ENCODE results near the gene KIAA0753. TPM values are rescaled to one million over a fixed set of nuclear protein-coding genes. Genes with fewer than 3 reads are reported as not detected.
"Not testable (repeated sequence)": the region's sequence is repeated elsewhere in the genome, so short reads cannot be mapped to it uniquely, and the experiment has no call there.

The KIAA0753 gene
- total RNA-seq, 1 experiment from 2014 or later, result 18.3 TPM

DNA sequence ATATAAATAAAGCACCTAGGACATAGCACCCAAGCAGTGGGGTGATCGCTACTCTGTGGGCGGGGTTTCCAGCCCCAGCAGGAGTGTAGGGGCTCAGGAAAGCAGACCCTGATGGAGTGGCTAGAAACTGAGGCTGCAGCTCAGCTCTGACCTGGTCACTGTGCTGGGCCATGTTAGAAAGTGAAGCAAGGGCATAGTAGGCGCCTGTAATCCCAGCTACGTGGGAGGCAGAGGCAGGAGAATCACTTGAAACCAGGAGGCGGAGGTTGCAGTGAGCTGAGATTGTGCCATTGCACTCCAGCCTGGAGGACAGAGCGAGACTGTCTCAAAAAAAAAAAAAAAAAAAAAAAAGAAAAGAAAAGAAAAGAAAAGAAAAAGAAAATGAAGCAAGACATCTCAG, 67.0 kb downstream of the KIAA0753 start:
- H3K27ac ChIP-seq (ENCODE audit: low read depth, low read length); POLR2A ChIA-PET; CTCF ChIA-PET; H3K9ac ChIP-seq (ENCODE audit: low read length); RAD21 ChIA-PET (ENCODE audit: low non-redundant PET in 1 of 2, low total read pairs in 2 of 2, uncharacterized antibody in 2 of 2, unreplicated experiment in 2 of 2); H3K4me2 ChIP-seq (ENCODE audit: low read length); H3K79me2 ChIP-seq (ENCODE audit: insufficient read depth, low read length); H3K4me3 ChIP-seq (replicated peaks in 1 of 2; ENCODE audit: low read depth in 1 of 2, low read length in 2 of 2); H3K9me2 ChIP-seq (ENCODE audit: insufficient read depth); intact Hi-C loops (cut with micrococcal nuclease); H3K27me3 ChIP-seq (ENCODE audit: insufficient read depth, low read length); H2AFZ ChIP-seq (ENCODE audit: low read depth, low read length, poor library complexity, severe bottlenecking); H3K9me3 ChIP-seq (ENCODE audit: control insufficient read depth in 1 of 2, insufficient read depth in 1 of 2, low read depth in 1 of 2, low read length in 2 of 2); H3K36me3 ChIP-seq (ENCODE audit: control insufficient read depth in 1 of 2, insufficient read depth in 2 of 2, low read length in 2 of 2); DNase-seq (ENCODE audit: low read depth, low spot score); ATAC-seq; H4K20me1 ChIP-seq (ENCODE audit: insufficient read depth); BruUV-seq (replicated peaks): not testable (repeated sequence)
- H3K4me1 ChIP-seq (ENCODE audit: control insufficient read depth in 1 of 2, insufficient read depth in 2 of 2, low read length in 2 of 2), result peaks cover 0 to 25% of the 10 kb centered on the region in 2 experiments; a peak in 2 of 4 replicates

DNA sequence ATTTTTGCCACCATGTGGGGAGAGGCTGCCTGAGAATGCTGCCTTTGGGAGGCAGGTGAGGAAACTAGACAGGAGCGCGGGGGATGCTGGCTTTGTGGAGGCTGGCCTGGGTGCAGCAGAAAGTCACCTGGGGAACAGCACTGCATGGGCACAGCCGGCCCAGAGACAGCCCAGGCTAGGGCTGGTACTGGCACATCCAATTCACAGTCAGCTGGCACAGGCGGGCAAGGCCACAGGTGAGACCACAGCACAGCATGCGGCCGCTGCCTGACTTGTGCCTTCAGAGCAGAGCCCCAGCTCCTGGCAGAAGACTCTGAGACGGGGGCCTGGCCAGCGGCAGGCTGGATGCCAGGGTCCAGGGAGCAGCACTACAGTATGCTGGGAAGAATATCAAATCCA, 67.5 kb downstream of the KIAA0753 start:
- Histone ChIP-seq H3K4me2 (ENCODE audit: low read length) (no peak overlapping the region), H3K9me2 (ENCODE audit: insufficient read depth) (no peaks in the 10 kb centered on the region), H3K36me3 (ENCODE audit: control insufficient read depth in 1 of 2, insufficient read depth in 2 of 2, low read length in 2 of 2) (no peaks in the 10 kb centered on the region), H3K4me3 (replicated peaks in 1 of 2; ENCODE audit: low read depth in 1 of 2, low read length in 2 of 2) (no peak overlapping the region), H2AFZ (ENCODE audit: low read depth, low read length, poor library complexity, severe bottlenecking) (no peak overlapping the region), H3K9me3 (ENCODE audit: control insufficient read depth in 1 of 2, insufficient read depth in 1 of 2, low read depth in 1 of 2, low read length in 2 of 2) (no peaks in the 10 kb centered on the region), H3K27me3 (ENCODE audit: insufficient read depth, low read length) (no peaks in the 10 kb centered on the region), H3K9ac (ENCODE audit: low read length) (no peak overlapping the region), H3K79me2 (ENCODE audit: insufficient read depth, low read length) (no peaks in the 10 kb centered on the region), H3K4me1 (ENCODE audit: control insufficient read depth in 1 of 2, insufficient read depth in 2 of 2, low read length in 2 of 2) (peaks cover 0 to 19% of the 10 kb centered on the region in 2 experiments; a peak in 2 of 4 replicates), H3K27ac (ENCODE audit: low read depth, low read length) (no peak overlapping the region), H4K20me1 (ENCODE audit: insufficient read depth) (no peaks in the 10 kb centered on the region)
- no peak for ATAC-seq
- ChIA-PET CTCF (no interaction called here), RAD21 (ENCODE audit: low non-redundant PET in 1 of 2, low total read pairs in 2 of 2, uncharacterized antibody in 2 of 2, unreplicated experiment in 2 of 2) (no interaction called here), POLR2A (no interaction called here)
- no TSS peak for BruUV-seq (replicated peaks)
- intact Hi-C loops (cut with micrococcal nuclease), result no loop called here
- no peak for TF ChIP-seq ZNF274 (IDR thresholded peaks at IDR 0.05; ENCODE audit: low read depth, low read length)
- TF ChIP-seq TCF7L2 (IDR thresholded peaks at IDR 0.05; ENCODE audit: borderline replicate concordance, extremely low read depth, insufficient read depth, insufficient read length), result no peak
- no peak for TF ChIP-seq RAD21 (IDR thresholded peaks at IDR 0.05; ENCODE audit: low read depth)
- TF ChIP-seq, protein P1, sequence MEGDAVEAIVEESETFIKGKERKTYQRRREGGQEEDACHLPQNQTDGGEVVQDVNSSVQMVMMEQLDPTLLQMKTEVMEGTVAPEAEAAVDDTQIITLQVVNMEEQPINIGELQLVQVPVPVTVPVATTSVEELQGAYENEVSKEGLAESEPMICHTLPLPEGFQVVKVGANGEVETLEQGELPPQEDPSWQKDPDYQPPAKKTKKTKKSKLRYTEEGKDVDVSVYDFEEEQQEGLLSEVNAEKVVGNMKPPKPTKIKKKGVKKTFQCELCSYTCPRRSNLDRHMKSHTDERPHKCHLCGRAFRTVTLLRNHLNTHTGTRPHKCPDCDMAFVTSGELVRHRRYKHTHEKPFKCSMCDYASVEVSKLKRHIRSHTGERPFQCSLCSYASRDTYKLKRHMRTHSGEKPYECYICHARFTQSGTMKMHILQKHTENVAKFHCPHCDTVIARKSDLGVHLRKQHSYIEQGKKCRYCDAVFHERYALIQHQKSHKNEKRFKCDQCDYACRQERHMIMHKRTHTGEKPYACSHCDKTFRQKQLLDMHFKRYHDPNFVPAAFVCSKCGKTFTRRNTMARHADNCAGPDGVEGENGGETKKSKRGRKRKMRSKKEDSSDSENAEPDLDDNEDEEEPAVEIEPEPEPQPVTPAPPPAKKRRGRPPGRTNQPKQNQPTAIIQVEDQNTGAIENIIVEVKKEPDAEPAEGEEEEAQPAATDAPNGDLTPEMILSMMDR (IDR thresholded peaks at IDR 0.05 in 2 of 3, conservative IDR thresholded peaks at IDR 0.05 in 1 of 3; ENCODE audit: borderline replicate concordance in 1 of 3, insufficient read depth in 1 of 3, low read depth in 2 of 3, low read length in 2 of 3), result no peak
- TF ChIP-seq FOSL1 (IDR thresholded peaks at IDR 0.05; ENCODE audit: low read depth), result no peak
- no peak for TF ChIP-seq CBX3 (IDR thresholded peaks at IDR 0.05; ENCODE audit: low read depth)
- TF ChIP-seq EGR1 (IDR thresholded peaks at IDR 0.05; ENCODE audit: low read depth), result no peak
- TF ChIP-seq, protein P2, sequence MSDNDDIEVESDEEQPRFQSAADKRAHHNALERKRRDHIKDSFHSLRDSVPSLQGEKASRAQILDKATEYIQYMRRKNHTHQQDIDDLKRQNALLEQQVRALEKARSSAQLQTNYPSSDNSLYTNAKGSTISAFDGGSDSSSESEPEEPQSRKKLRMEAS (IDR thresholded peaks at IDR 0.05), result no peak
- TF ChIP-seq SP1 (IDR thresholded peaks at IDR 0.05; ENCODE audit: low read depth), result no peak
- TF ChIP-seq CEBPB (IDR thresholded peaks at IDR 0.05; ENCODE audit: low read depth), result no peak
- no peak for TF ChIP-seq JUND (IDR thresholded peaks at IDR 0.05)
- no peak for TF ChIP-seq EZH2phosphoT487 (IDR thresholded peaks at IDR 0.05; ENCODE audit: borderline replicate concordance)
- TF ChIP-seq ELF1 (IDR thresholded peaks at IDR 0.05; ENCODE audit: borderline replicate concordance, low read depth), result no peak
- TF ChIP-seq EZH2 (IDR thresholded peaks at IDR 0.05), result no peak
- TF ChIP-seq, protein P3, sequence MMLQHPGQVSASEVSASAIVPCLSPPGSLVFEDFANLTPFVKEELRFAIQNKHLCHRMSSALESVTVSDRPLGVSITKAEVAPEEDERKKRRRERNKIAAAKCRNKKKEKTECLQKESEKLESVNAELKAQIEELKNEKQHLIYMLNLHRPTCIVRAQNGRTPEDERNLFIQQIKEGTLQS (IDR thresholded peaks at IDR 0.05), result no peak
- DNase-seq (ENCODE audit: low read depth, low spot score), result no peak
